CD4-positive, alpha-beta T cell (primary cell): ENCODE measurements around the gene ARVCF. TPM values are rescaled to one million over a fixed set of nuclear protein-coding genes. Genes with fewer than 3 reads are reported as not detected.

Experiments
- ATAC-seq: fragments of 200-7000 bp; cut with Tn5 transposase; one replicate; pipeline ENCODE4 v1.10.0; 2022; ENCODE audit warnings: mild to moderate bottlenecking; ENCODE audit not compliant: poor library complexity
- CTCF ChIA-PET: fragments of 350-600 bp; sonication (Branson Sonifier 250); formaldehyde crosslinking; loops from one replicate; lab custom pipeline; 2021; ENCODE audit warnings: antibody characterized with exemption, inconsistent platforms; lab: Charles Lee
- POLR2A ChIA-PET: fragments of 350-600 bp; sonication (Branson Sonifier 250); formaldehyde crosslinking; loops from one replicate; lab custom pipeline; 2021; ENCODE audit warnings: antibody characterized with exemption, inconsistent platforms; lab: Charles Lee
- DNase-seq, 14 experiments: peaks; one replicate each; pipeline ENCODE4 v3.0.0-alpha.2; 2013 to 2020; ENCODE audit warnings: mixed read lengths in 2 of 14
- H3K27ac ChIP-seq, 2 donors: one replicate each; pipeline versions ENCODE4 v1.5.1 to v1.7.0; 2013; ENCODE audit warnings: low read length in 2 of 2, low read depth in 1 of 2, mild to moderate bottlenecking in 1 of 2
- H3K27me3 ChIP-seq, 2 experiments: 1 replicate in 1 of 2; 2 replicates in 1 of 2; pipeline versions ENCODE4 v1.6.1 to v1.7.0; 2013; ENCODE audit warnings: low read length in 2 of 2, control low read depth in 1 of 2, mild to moderate bottlenecking in 1 of 2, moderate library complexity in 1 of 2; ENCODE audit not compliant: insufficient read depth in 2 of 2, control insufficient read depth in 1 of 2
- H3K36me3 ChIP-seq: one replicate; pipeline ENCODE4 v1.6.1; 2013; ENCODE audit warnings: low read length, control low read depth; ENCODE audit not compliant: insufficient read depth
- H3K4me1 ChIP-seq: one replicate; pipeline ENCODE4 v1.6.1; 2013; ENCODE audit warnings: low read length, control low read depth; ENCODE audit not compliant: insufficient read depth
- H3K4me3 ChIP-seq: one replicate; pipeline ENCODE4 v1.5.1; 2013; ENCODE audit warnings: mild to moderate bottlenecking, low read length, moderate library complexity
- H3K9me3 ChIP-seq, 2 experiments: 1 replicate in 1 of 2; 2 replicates in 1 of 2; pipeline versions ENCODE4 v1.6.1 to v1.7.0; 2013; ENCODE audit warnings: low read length in 2 of 2, mild to moderate bottlenecking in 2 of 2, control low read depth in 1 of 2, moderate library complexity in 1 of 2; ENCODE audit not compliant: control insufficient read depth in 1 of 2, insufficient read depth in 1 of 2
- H3K27ac Mint-ChIP-seq: one replicate; pipeline ENCODE4 v1.8.0; 2020; ENCODE audit warnings: mixed read lengths
- H3K27me3 Mint-ChIP-seq: one replicate; pipeline ENCODE4 v1.8.0; 2021; ENCODE audit warnings: mixed read lengths
- H3K36me3 Mint-ChIP-seq: one replicate; pipeline ENCODE4 v1.8.0; 2021; ENCODE audit warnings: low read depth, mixed read lengths
- H3K4me1 Mint-ChIP-seq: one replicate; pipeline ENCODE4 v1.8.0; 2021; ENCODE audit warnings: low read depth, mixed read lengths
- H3K4me3 Mint-ChIP-seq: one replicate; pipeline ENCODE4 v1.8.0; 2020; ENCODE audit warnings: mild to moderate bottlenecking, mixed read lengths
- H3K9me3 Mint-ChIP-seq: one replicate; pipeline ENCODE4 v1.8.0; 2020; ENCODE audit warnings: mixed read lengths
- CTCF ChIP-seq: fragments of 200-600 bp; IDR thresholded peaks from one replicate; pipeline ENCODE4 v1.8.0; 2022; ENCODE audit warnings: antibody characterized with exemption, mild to moderate bottlenecking
- intact Hi-C, 2 experiments: fragments of 100-400 bp; cut with DNase I in 1 of 2; cut with micrococcal nuclease in 1 of 2; formaldehyde crosslinking; loops; one replicate each; pipeline versions ENCODE4 v1.15.1 to v1.9.0; 2023 to 2025; cut with DNase I, micrococcal nuclease
- total RNA-seq, 174 experiments: library from RNA in 2 of 174; stranded (reverse) in 2 of 174; gene quantifications; one replicate each; pipeline ENCODE4 v1.2.3 and lab custom pipeline; 2021 to 2026

The ARVCF gene
- total RNA-seq, 2 experiments from 2014 or later: 2.2 to 2.5 TPM

DNA sequence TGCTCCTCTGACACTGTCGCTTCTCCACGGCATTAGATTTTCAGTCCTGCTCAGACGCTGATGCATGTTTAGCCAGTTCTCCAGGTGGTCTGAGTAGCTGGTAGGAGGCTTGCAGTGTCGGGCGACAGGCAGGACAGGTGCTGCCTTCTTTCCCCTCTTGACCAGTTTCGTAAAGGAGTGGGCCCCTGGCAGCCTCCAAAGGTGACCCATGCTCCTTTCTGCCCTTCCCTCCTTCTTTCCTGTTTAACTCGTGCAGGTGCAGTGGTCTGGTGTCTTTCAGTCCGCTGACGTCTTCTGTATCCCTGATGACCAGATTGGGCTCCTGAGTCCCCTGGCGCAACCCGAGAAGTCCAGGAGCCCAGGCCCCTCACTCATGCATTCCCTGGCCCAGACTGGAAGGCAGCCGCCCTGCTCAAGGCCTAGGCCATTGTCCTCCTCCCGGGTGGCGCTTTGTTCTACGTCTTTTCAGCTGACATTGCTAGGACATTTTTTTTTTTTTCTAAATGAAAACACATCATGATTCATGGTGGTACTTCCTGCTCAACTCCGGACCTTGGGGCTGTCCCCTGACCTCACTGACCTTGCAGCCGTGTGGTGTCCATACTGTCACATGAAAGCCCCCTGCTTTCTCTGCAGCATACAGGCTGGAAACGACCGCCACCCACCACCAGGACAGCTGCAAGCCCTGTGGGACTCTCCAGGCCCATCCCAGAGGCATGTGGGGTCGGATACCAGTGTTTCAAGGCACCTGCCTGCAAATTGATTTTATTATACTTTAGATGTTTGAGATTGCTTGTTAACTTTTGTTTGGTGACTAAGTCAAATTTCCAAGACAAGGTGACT lies 49.5 kb downstream of the ARVCF start:
- peaks cover 24% of the 10 kb centered on the region for H3K36me3 ChIP-seq
- H3K27ac Mint-ChIP-seq: no peak overlapping the region
- no peaks in the 10 kb centered on the region for H3K9me3 Mint-ChIP-seq
- no peak overlapping the region for H3K27ac ChIP-seq
- intact Hi-C loops: loop anchor here in 1 of 2 experiments (10.0 kb wide), 1 partner anchor 318 kb away; no protein-coding TSS in a partner anchor
- no peak overlapping the region for H3K4me3 ChIP-seq
- ChIA-PET CTCF (no interaction called here), POLR2A (no interaction called here)
- no peak overlapping the region for H3K4me3 Mint-ChIP-seq
- TF ChIP-seq CTCF: no peak
- no peak for ATAC-seq
- peaks cover 11% of the 10 kb centered on the region for H3K4me1 Mint-ChIP-seq
- peaks cover 25% of the 10 kb centered on the region for H3K4me1 ChIP-seq
- no peaks in the 10 kb centered on the region for H3K27me3 ChIP-seq
- no peaks in the 10 kb centered on the region for H3K9me3 ChIP-seq
- DNase-seq: no peak
- H3K27me3 Mint-ChIP-seq: no peaks in the 10 kb centered on the region
- H3K36me3 Mint-ChIP-seq: peaks cover 5% of the 10 kb centered on the region

- Histone ChIP-seq H3K9me3 (no peaks in the 10 kb centered on the region), H3K27me3 (no peaks in the 10 kb centered on the region), H3K4me1 (peaks cover 17% of the 10 kb centered on the region), H3K36me3 (peaks cover 24% of the 10 kb centered on the region), H3K4me3 (no peak overlapping the region), H3K27ac (no peak overlapping the region)
- CTCF ChIA-PET: no interaction called here
- ATAC-seq (no peak), DNase-seq (no peak)
- no peak overlapping the region for H3K27ac Mint-ChIP-seq
- TF ChIP-seq CTCF: no peak
- peaks cover 5% of the 10 kb centered on the region for H3K36me3 Mint-ChIP-seq
- H3K4me3 Mint-ChIP-seq: no peak overlapping the region
- no peaks in the 10 kb centered on the region for H3K27me3 Mint-ChIP-seq
- H3K9me3 Mint-ChIP-seq: no peaks in the 10 kb centered on the region
- intact Hi-C loops: loop anchor here in 1 of 2 experiments (10.0 kb wide), 1 partner anchor 319 kb away; no protein-coding TSS in a partner anchor
- H3K4me1 Mint-ChIP-seq: peaks cover 7% of the 10 kb centered on the region
- POLR2A ChIA-PET: no interaction called here
These were observed 50.6 kb downstream of the ARVCF start for GRCh38 chr22:19965771-19966709.

DNA sequence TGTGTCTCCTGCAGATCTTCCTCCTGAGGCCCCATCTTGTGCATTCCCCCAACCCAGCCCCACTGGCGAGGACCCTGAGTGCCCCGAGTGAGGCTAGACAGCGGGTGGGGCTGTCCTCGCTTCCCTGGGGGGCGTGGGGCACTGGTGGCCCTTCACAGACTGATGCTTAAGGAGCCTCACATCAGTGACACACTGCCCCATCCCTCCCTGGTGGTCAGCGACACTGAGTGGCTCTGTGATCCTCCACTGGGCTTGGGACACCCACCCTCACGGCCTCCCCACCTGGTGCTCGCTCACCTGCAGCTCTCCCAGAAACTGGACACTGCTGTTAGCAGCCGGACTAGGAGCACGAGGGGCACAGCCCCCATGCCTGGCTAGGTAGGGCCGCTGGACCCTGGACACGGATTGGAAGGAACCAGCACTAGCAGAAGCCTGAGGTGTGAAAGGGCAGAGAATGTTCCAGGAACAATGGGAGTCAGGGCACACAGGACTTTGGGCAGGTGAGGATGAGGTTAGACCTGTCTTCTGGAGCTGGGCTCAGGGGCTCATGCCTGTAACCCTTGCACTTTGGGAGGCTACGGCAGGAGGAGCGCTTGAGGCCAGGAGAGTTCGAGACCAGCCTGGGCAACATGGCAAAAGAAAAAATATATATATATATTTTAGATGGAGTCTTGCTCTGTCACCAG lies 51.8 kb downstream of the ARVCF start:
- no peak for ATAC-seq
- no peak for TF ChIP-seq CTCF
- H3K27me3 Mint-ChIP-seq: no peaks in the 10 kb centered on the region
- no peak overlapping the region for H3K27ac Mint-ChIP-seq
- Histone ChIP-seq H3K36me3 (peaks cover 24% of the 10 kb centered on the region), H3K9me3 (no peaks in the 10 kb centered on the region), H3K4me3 (no peak overlapping the region), H3K4me1 (peaks cover 7% of the 10 kb centered on the region), H3K27me3 (no peaks in the 10 kb centered on the region), H3K27ac (no peak overlapping the region)
- H3K36me3 Mint-ChIP-seq: peaks cover 5% of the 10 kb centered on the region
- no peak overlapping the region for H3K4me3 Mint-ChIP-seq
- CTCF ChIA-PET: no interaction called here
- POLR2A ChIA-PET: no interaction called here
- no peak for DNase-seq
- H3K9me3 Mint-ChIP-seq: no peaks in the 10 kb centered on the region
- H3K4me1 Mint-ChIP-seq: no peaks in the 10 kb centered on the region
- intact Hi-C loops: loop anchor here in 1 of 2 experiments (10.0 kb wide), 1 partner anchor 320 kb away; no protein-coding TSS in a partner anchor
